KG1 (cell line): ENCODE data around the gene C5orf58.

Experiments
- DNase-seq: peaks from one replicate; lab custom pipeline; 2025; lab: John Stamatoyannopoulos, UW

The C5orf58 gene

GRCh38 chr5:170256571-170256970 is 23.8 kb downstream of the C5orf58 start:
- no peak for DNase-seq

- DNase-seq, result no peak
Measured at GRCh38 chr5:170257370-170257769, 24.6 kb downstream of the C5orf58 start.

GRCh38 chr5:170261528-170262043 is 28.8 kb downstream of the C5orf58 start:
- no peak for DNase-seq

GRCh38 chr5:170262061-170263045 is 29.6 kb downstream of the C5orf58 start:
- DNase-seq, result peak; percentile 30

- no peak for DNase-seq
Measured at GRCh38 chr5:170263906-170264305, 31.1 kb downstream of the C5orf58 start.

- no peak for DNase-seq
Measured at GRCh38 chr5:170265522-170265921, 32.7 kb downstream of the C5orf58 start.

- DNase-seq, result no peak
Measured at GRCh38 chr5:170266570-170267381, 34.0 kb downstream of the C5orf58 start.

- DNase-seq, result peak; percentile 61
Measured at GRCh38 chr5:170267431-170268152, 34.8 kb downstream of the C5orf58 start.

GRCh38 chr5:170268153-170268689 is 35.4 kb downstream of the C5orf58 start:
- no peak for DNase-seq

GRCh38 chr5:170268884-170269283 is 36.1 kb downstream of the C5orf58 start:
- peak; percentile 50 for DNase-seq

- no peak for DNase-seq
Measured at GRCh38 chr5:170269579-170269978, 36.8 kb downstream of the C5orf58 start.

- no peak for DNase-seq
Measured at GRCh38 chr5:170270293-170271069, 37.7 kb downstream of the C5orf58 start.

GRCh38 chr5:170273968-170274710 is 41.4 kb downstream of the C5orf58 start:
- DNase-seq, result no peak

GRCh38 chr5:170275376-170275994 is 42.7 kb downstream of the C5orf58 start:
- no peak for DNase-seq

GRCh38 chr5:170276140-170276539 is 43.4 kb downstream of the C5orf58 start:
- DNase-seq, result no peak

- DNase-seq, result no peak
Measured at GRCh38 chr5:170277867-170278281, 45.1 kb downstream of the C5orf58 start.

- peak; percentile 100 for DNase-seq
Measured at GRCh38 chr5:170278611-170279458, 46.0 kb downstream of the C5orf58 start.

- DNase-seq, result no peak
Measured at GRCh38 chr5:170279459-170279817, 46.7 kb downstream of the C5orf58 start.

- no peak for DNase-seq
Measured at GRCh38 chr5:170280011-170280493, 47.3 kb downstream of the C5orf58 start.
